SU-DHL-6 (cell line): ENCODE results near the gene STRA6.

Experiments
- H2AFZ ChIP-seq: fragments of 200-600 bp; sonication (generic); 2 replicates; pipeline ENCODE4 v1.6.1; 2014; ENCODE audit warnings: low read depth, mild to moderate bottlenecking, moderate library complexity, mixed read lengths, antibody characterized with exemption, low read length; ENCODE audit not compliant: severe bottlenecking
- H3F3A ChIP-seq: fragments of 200-600 bp; shearing (Covaris generic); 2 replicates; pipeline ENCODE4 v1.6.0; 2016; ENCODE audit warnings: antibody characterized with exemption, mild to moderate bottlenecking; ENCODE audit not compliant: insufficient read depth
- H3K27ac ChIP-seq: fragments of 200-600 bp; sonication (generic); 2 replicates; pipeline ENCODE4 v1.5.1; 2016; ENCODE audit warnings: low read depth, mild to moderate bottlenecking, low read length, moderate library complexity, mixed read lengths
- H3K27me3 ChIP-seq: fragments of 200-600 bp; sonication (generic), shearing (Covaris generic); 2 replicates; pipeline ENCODE4 v1.6.0; 2014; ENCODE audit warnings: mild to moderate bottlenecking, low read length
- H3K36me3 ChIP-seq: fragments of 200-600 bp; sonication (generic); 2 replicates; pipeline ENCODE4 v1.6.1; 2014; ENCODE audit warnings: mild to moderate bottlenecking, low read length, mixed read lengths
- H3K4me2 ChIP-seq: fragments of 300-600, 200-600 bp; shearing (Covaris generic), sonication (generic); 2 replicates; pipeline ENCODE4 v1.6.0; 2014; ENCODE audit warnings: low read length, low read depth, mild to moderate bottlenecking; ENCODE audit not compliant: poor library complexity, severe bottlenecking
- H3K4me3 ChIP-seq: fragments of 200-600 bp; sonication (generic); 2 replicates; pipeline ENCODE4 v1.5.1; 2014; ENCODE audit warnings: antibody characterized with exemption, low read length, mild to moderate bottlenecking, mixed read lengths; ENCODE audit not compliant: insufficient read depth, poor library complexity, severe bottlenecking
- H3K79me2 ChIP-seq: fragments of 200-600 bp; sonication (generic); 2 replicates; pipeline ENCODE4 v1.6.1; 2014; ENCODE audit warnings: mild to moderate bottlenecking, low read length, moderate library complexity; ENCODE audit not compliant: insufficient read depth
- H3K9ac ChIP-seq: fragments of 200-600 bp; sonication (generic); 2 replicates; pipeline ENCODE4 v1.7.0; 2014; ENCODE audit warnings: mild to moderate bottlenecking, low read length
- H3K9me2 ChIP-seq: fragments of 200-600 bp; sonication (generic); replicated peaks from 2 replicates; pipeline ENCODE4 v1.6.1; 2014; ENCODE audit warnings: low read length; ENCODE audit not compliant: insufficient read depth
- H3K9me3 ChIP-seq: fragments of 200-600 bp; sonication (generic); 2 replicates; pipeline ENCODE4 v1.6.1; 2014; ENCODE audit warnings: low read length, mixed read lengths; ENCODE audit not compliant: insufficient read depth
- H4K20me1 ChIP-seq: fragments of 200-600 bp; sonication (generic); 2 replicates; pipeline ENCODE4 v1.6.1; 2014; ENCODE audit warnings: low read depth, mild to moderate bottlenecking, antibody characterized with exemption, low read length, moderate library complexity, mixed read lengths
- CTCF ChIP-seq: fragments of 200-600 bp; sonication (generic); IDR thresholded peaks from one replicate; pipeline ENCODE4 v1.5.1; 2017; ENCODE audit warnings: antibody characterized with exemption, mild to moderate bottlenecking, low read length, moderate library complexity; ENCODE audit not compliant: insufficient read depth, poor library complexity, severe bottlenecking
- EZH2phosphoT487 ChIP-seq: fragments of 200-600 bp; sonication (generic), shearing (Covaris generic); conservative IDR thresholded peaks from 2 replicates; pipeline ENCODE4 v1.6.1; 2018; ENCODE audit warnings: mild to moderate bottlenecking, antibody characterized with exemption, low read length, moderate library complexity, mixed read lengths

The STRA6 gene

DNA sequence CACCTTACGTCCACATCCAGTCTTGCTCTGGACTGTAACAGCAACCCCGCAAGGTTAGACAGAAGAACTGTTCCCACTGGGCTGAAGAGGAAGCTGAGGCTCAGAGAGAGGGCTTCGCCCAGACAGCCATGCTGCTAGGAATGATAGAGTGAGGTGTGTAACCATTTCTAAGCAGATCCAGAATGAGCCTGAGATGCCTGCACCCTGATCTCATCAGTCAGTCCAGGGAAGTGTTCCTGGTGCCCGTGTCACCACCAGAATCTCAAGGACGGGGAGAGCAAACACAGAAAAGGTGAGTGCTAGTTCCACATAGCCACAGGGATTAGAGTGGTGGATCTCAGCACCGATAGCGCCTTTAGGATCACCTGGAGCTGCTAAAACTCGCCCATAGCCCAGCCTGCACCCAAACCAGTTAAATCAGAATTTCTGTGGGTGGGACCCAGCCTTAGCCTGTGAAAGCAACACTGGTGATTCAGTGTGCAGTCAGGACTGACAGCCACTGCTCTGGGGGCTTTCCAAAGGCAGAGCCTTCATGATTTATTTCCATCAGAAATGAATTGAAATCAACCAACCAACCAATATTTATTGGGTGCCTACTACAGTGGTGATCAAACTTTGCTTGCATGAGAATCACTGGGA is 16.8 kb downstream of the STRA6 start:
- H3K9me2 ChIP-seq = no peaks in the 10 kb centered on the region
- no peaks in the 10 kb centered on the region for H3F3A ChIP-seq
- no peaks in the 10 kb centered on the region for H4K20me1 ChIP-seq
- no peaks in the 10 kb centered on the region for H3K9me3 ChIP-seq
- no peak overlapping the region for H3K27ac ChIP-seq
- no peak overlapping the region for H3K4me3 ChIP-seq
- H3K79me2 ChIP-seq = no peaks in the 10 kb centered on the region
- no peak overlapping the region for H3K9ac ChIP-seq
- H3K4me2 ChIP-seq = no peak overlapping the region
- no peak for TF ChIP-seq CTCF
- H3K36me3 ChIP-seq = no peaks in the 10 kb centered on the region
- no peak overlapping the region for H2AFZ ChIP-seq
- H3K27me3 ChIP-seq = 0 out of 2 replicates have a peak, but pooled peaks cover 2% of the 10 kb centered on the region

- no peak overlapping the region for H3K4me2 ChIP-seq
- no peak overlapping the region for H3K4me3 ChIP-seq
- no peaks in the 10 kb centered on the region for H3K9me3 ChIP-seq
- TF ChIP-seq CTCF (no peak), EZH2phosphoT487 (no peak)
- H3K9me2 ChIP-seq = no peaks in the 10 kb centered on the region
- no peaks in the 10 kb centered on the region for H3K27me3 ChIP-seq
- no peaks in the 10 kb centered on the region for H3F3A ChIP-seq
- H2AFZ ChIP-seq = no peak overlapping the region
- H4K20me1 ChIP-seq = no peaks in the 10 kb centered on the region
- no peak overlapping the region for H3K9ac ChIP-seq
- H3K36me3 ChIP-seq = no peaks in the 10 kb centered on the region
- H3K79me2 ChIP-seq = no peaks in the 10 kb centered on the region
- H3K27ac ChIP-seq = no peak overlapping the region
Observed at GRCh38 chr15:74184582-74185091, 17.9 kb downstream of the STRA6 start.

DNA sequence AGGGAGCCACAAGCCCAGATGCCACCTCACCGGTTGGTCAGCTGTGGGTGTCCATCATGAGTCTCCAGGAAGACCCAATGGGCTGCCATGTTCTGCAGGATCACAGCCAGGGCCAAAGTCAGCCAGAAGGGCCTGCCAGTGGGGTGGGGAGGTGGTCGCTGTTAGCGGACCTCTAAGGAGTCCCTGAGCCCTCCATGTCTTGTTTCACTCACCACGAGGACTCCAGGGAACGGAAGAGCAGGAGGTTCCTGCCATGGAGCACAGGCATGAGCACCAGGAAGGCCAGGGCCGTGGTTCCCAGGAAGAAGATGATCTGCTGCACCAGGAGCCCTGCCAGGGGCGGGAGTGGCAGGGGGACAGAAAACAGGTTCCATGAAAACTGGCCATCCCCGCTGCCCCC is 20.5 kb downstream of the STRA6 start:
- no peaks in the 10 kb centered on the region for H3K79me2 ChIP-seq
- no peaks in the 10 kb centered on the region for H3K36me3 ChIP-seq
- H3K9me3 ChIP-seq = no peaks in the 10 kb centered on the region
- no peaks in the 10 kb centered on the region for H3K9me2 ChIP-seq
- no peak overlapping the region for H2AFZ ChIP-seq
- no peak overlapping the region for H3K4me3 ChIP-seq
- H3K9ac ChIP-seq = no peak overlapping the region
- H3K27ac ChIP-seq = no peak overlapping the region
- H3K27me3 ChIP-seq = no peaks in the 10 kb centered on the region
- no peak overlapping the region for H3K4me2 ChIP-seq
- TF ChIP-seq CTCF (no peak), EZH2phosphoT487 (no peak)
- no peaks in the 10 kb centered on the region for H4K20me1 ChIP-seq
- H3F3A ChIP-seq = no peaks in the 10 kb centered on the region
